Stomach (tissue), 19 donors: ENCODE data around the gene VPS18. TPM values are rescaled to one million over a fixed set of nuclear protein-coding genes. Genes with fewer than 3 reads are reported as not detected.
A peak's percentile ranks its signal among the peaks of the same experiment; 100 is the strongest.

Experiments
- DNase-seq, 2 donors: peaks; one replicate each; pipeline versions ENCODE4 v3.0.0 to v3.0.0-alpha.2; 2013 to 2019
- H3K27ac ChIP-seq, 5 donors: fragments of 200-600 bp in 4 of 5; sonication (generic) in 4 of 5; one replicate each; pipeline ENCODE4 v1.5.1; 2013 to 2019; ENCODE audit warnings: mild to moderate bottlenecking in 1 of 5, moderate library complexity in 1 of 5
- H3K27me3 ChIP-seq, 3 donors: fragments of 200-600 bp; sonication (generic); one replicate each; pipeline ENCODE4 v1.5.1; 2017 to 2019; ENCODE audit warnings: mixed run types in 1 of 3
- H3K36me3 ChIP-seq, 4 donors: fragments of 200-600 bp; sonication (generic); 1 replicate in 3 of 4; 2 replicates in 1 of 4; pipeline ENCODE4 v1.5.1; 2016 to 2019
- H3K4me1 ChIP-seq, 4 donors: fragments of 200-600 bp; sonication (generic); one replicate each; pipeline ENCODE4 v1.5.1; 2016 to 2019
- H3K4me3 ChIP-seq, 4 donors: fragments of 200-600 bp; sonication (generic) in 3 of 4; one replicate each; pipeline ENCODE4 v1.5.1; 2016 to 2019; ENCODE audit warnings: mild to moderate bottlenecking in 1 of 4
- H3K9me3 ChIP-seq, 4 donors: fragments of 200-600 bp; sonication (generic); one replicate each; pipeline ENCODE4 v1.5.1; 2016 to 2019
- EP300 ChIP-seq: sonication (generic); formaldehyde crosslinking; IDR thresholded peaks from one replicate; pipeline ENCODE4 v1.6.1; 2017; ENCODE audit warnings: antibody characterized with exemption
- POLR2A ChIP-seq, 4 donors: fragments of 450-650 bp; IDR thresholded peaks; one replicate each; pipeline ENCODE4 v1.6.1; 2016; ENCODE audit warnings: antibody characterized with exemption in 4 of 4, control low read depth in 2 of 4, mild to moderate bottlenecking in 1 of 4, moderate library complexity in 1 of 4
- POLR2AphosphoS5 ChIP-seq, 3 donors: sonication (generic); formaldehyde crosslinking; IDR thresholded peaks; one replicate each; pipeline ENCODE4 v1.6.1; 2016; ENCODE audit warnings: antibody characterized with exemption in 3 of 3
- WGBS, 5 donors: extraction: QIAGEN DNeasy Blood & Tissue Kit in 3 of 5; methylation state at CpG; one replicate each; pipeline versions ENCODE4 v1.1.5 to v1.1.7; 2013 to 2018; 5-methylcytosine and 5-hydroxymethylcytosine counted together
- intact Hi-C: fragments of 100-400 bp; cut with DNase I; formaldehyde crosslinking; loops from one replicate; pipeline ENCODE4 v1.15.1; 2023; ENCODE audit warnings: low total_unique reads
- long read RNA-seq, 10 donors: transcript quantifications; one replicate each; lab custom pipeline, GENCODE V29; 2026
- polyA plus RNA-seq, 3 donors: library from polyadenylated mRNA; stranded (reverse); fragments of 200-250 nt; gene quantifications; one replicate each; pipeline ENCODE4 v1.2.3, GENCODE V29; 2013
- total RNA-seq, 5 donors: library from RNA; depleted of rRNA; stranded (reverse); fragments of >200 nt; gene quantifications; one replicate each; pipeline versions ENCODE4 v1.1.0 to v1.2.3, GENCODE V29; 2014 to 2016
- TF ChIP-seq, protein P1 (sequence below), 7 experiments: fragments of 450-650 bp in 4 of 7; fragments of 200-600 bp in 3 of 7; sonication (generic) in 3 of 7; IDR thresholded peaks; one replicate each; pipeline ENCODE4 v1.5.1; 2016 to 2019; ENCODE audit warnings: antibody characterized with exemption in 7 of 7, control low read depth in 2 of 7, mild to moderate bottlenecking in 1 of 7
- donor health status: healthy with polysubstance abuse.
- donor health status: Bipolar disorder and iron deficiency.
- donor health status: healthy.

VPS18 gene, protein sequence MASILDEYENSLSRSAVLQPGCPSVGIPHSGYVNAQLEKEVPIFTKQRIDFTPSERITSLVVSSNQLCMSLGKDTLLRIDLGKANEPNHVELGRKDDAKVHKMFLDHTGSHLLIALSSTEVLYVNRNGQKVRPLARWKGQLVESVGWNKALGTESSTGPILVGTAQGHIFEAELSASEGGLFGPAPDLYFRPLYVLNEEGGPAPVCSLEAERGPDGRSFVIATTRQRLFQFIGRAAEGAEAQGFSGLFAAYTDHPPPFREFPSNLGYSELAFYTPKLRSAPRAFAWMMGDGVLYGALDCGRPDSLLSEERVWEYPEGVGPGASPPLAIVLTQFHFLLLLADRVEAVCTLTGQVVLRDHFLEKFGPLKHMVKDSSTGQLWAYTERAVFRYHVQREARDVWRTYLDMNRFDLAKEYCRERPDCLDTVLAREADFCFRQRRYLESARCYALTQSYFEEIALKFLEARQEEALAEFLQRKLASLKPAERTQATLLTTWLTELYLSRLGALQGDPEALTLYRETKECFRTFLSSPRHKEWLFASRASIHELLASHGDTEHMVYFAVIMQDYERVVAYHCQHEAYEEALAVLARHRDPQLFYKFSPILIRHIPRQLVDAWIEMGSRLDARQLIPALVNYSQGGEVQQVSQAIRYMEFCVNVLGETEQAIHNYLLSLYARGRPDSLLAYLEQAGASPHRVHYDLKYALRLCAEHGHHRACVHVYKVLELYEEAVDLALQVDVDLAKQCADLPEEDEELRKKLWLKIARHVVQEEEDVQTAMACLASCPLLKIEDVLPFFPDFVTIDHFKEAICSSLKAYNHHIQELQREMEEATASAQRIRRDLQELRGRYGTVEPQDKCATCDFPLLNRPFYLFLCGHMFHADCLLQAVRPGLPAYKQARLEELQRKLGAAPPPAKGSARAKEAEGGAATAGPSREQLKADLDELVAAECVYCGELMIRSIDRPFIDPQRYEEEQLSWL
- total RNA-seq (10 to 100 TPM in 4 of 5 donors, 1 to 10 TPM in 1; 1.8 to 24.2 (median 20.3) TPM), polyA plus RNA-seq (10 to 100 TPM in 1 of 3 donors, 1 to 10 TPM in 2; 5.7 to 10.8 (median 6.1) TPM)
- long read RNA-seq, donor 1, partial matches to known transcripts: 5 of 5 reads
- long read RNA-seq, donor 1, other reads (novel, unspliced or antisense): 0 of 5 reads
- long read RNA-seq, donor 2, partial matches to known transcripts: 0 of 4 reads
- long read RNA-seq, donor 2, other reads (novel, unspliced or antisense): 0 of 4 reads
- long read RNA-seq, donor 3: 0 reads
- long read RNA-seq, donor 4: 0 reads
- long read RNA-seq, donor 5, partial matches to known transcripts: 0 of 2 reads
- long read RNA-seq, donor 5, other reads (novel, unspliced or antisense): 0 of 2 reads
- long read RNA-seq, donor 6, partial matches to known transcripts: 6 of 6 reads
- long read RNA-seq, donor 6, other reads (novel, unspliced or antisense): 0 of 6 reads
- long read RNA-seq, donor 7, partial matches to known transcripts: 0 of 1 reads
- long read RNA-seq, donor 7, other reads (novel, unspliced or antisense): 0 of 1 reads
- long read RNA-seq, donor 8, partial matches to known transcripts: 0 of 1 reads
- long read RNA-seq, donor 8, other reads (novel, unspliced or antisense): 0 of 1 reads
- long read RNA-seq, donor 9, partial matches to known transcripts: 0 of 1 reads
- long read RNA-seq, donor 9, other reads (novel, unspliced or antisense): 0 of 1 reads
- long read RNA-seq, donor 10, partial matches to known transcripts: 0 of 1 reads
- long read RNA-seq, donor 10, other reads (novel, unspliced or antisense): 0 of 1 reads

DNA sequence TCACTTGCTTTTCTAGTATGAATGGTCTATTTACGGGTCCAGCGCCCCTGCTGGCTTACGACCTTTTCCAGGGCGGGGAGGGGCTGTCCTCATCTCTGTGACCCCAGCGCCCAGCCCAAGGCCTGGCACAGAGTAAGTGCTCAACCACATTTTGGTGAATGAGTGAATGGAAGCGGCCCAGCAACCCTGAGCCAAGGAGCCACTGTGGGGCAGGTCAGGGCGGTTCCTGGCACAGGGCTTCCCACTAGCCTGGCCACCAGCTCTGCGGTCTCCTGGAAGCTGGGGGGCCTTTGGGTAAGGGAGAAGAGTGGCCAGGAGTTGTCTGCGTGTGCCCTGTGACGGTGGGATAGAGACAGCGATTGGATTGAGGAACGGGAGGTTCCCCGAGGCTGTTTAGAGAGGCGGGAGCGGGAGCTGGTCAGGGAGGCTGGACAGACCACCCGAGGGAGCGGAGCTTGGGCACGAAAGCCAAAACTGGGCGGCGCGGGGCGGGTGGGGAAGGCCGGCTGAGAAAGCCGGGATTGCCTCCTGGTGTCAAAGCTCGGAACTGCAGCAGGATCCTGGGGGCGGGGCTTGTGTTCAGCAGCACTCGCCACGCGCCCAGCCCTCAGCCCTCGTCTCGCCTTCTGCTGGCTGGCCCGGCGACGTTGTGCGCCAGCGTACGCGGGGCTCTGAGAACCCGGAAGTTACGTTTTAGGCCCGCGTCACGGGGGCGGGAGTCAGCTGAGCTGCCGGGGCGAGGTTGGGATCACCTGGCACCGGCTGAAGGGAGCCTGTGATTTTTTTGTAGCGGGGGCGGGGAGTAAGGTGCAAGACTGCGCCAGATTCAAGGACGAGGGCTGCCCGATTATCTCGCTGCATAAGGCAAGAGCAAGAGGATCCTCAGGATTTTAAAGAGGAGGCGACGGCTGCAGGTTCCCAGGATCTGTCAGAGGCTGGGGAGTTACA is at the start of gene VPS18:
TSS of gene VPS18 (plus strand) at position 718 of the 948 bp plus-strand sequence. CDS start 319 bp downstream, outside the sequence.
- WGBS, 5 donors: 3 to 5% (median 4%) methylated on average over 38 to 55 of the region's 55 CpGs
- DNase-seq: peak; percentile 100
- Histone ChIP-seq H3K27me3 (no peaks in the 10 kb centered on the region), H3K9me3 (no peaks in the 10 kb centered on the region), H3K4me1 (peaks cover 15 to 46% (median 19%) of the 10 kb centered on the region in 4 donors), H3K4me3 (peak within 1 kb of the TSS; percentile 58 to 74 (median 66)), H3K27ac (peak within 1 kb of the TSS; percentile 86 to 96 (median 90)), H3K36me3 (peaks cover 7 to 33% (median 32%) of the 10 kb centered on the region in 4 donors)
- TF ChIP-seq EP300 (no peak), POLR2AphosphoS5 (IDR thresholded peaks at IDR 0.05) (peak; percentile 91 to 97 (median 97)), POLR2A (IDR thresholded peaks at IDR 0.05) (peak in 2 of 4 donors; percentile 49 to 80)
- TF ChIP-seq, protein P1, sequence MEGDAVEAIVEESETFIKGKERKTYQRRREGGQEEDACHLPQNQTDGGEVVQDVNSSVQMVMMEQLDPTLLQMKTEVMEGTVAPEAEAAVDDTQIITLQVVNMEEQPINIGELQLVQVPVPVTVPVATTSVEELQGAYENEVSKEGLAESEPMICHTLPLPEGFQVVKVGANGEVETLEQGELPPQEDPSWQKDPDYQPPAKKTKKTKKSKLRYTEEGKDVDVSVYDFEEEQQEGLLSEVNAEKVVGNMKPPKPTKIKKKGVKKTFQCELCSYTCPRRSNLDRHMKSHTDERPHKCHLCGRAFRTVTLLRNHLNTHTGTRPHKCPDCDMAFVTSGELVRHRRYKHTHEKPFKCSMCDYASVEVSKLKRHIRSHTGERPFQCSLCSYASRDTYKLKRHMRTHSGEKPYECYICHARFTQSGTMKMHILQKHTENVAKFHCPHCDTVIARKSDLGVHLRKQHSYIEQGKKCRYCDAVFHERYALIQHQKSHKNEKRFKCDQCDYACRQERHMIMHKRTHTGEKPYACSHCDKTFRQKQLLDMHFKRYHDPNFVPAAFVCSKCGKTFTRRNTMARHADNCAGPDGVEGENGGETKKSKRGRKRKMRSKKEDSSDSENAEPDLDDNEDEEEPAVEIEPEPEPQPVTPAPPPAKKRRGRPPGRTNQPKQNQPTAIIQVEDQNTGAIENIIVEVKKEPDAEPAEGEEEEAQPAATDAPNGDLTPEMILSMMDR (IDR thresholded peaks at IDR 0.05): peak in 6 of 7 experiments; percentile 97 to 100 (median 99)
- intact Hi-C loops: no loop called here

DNA sequence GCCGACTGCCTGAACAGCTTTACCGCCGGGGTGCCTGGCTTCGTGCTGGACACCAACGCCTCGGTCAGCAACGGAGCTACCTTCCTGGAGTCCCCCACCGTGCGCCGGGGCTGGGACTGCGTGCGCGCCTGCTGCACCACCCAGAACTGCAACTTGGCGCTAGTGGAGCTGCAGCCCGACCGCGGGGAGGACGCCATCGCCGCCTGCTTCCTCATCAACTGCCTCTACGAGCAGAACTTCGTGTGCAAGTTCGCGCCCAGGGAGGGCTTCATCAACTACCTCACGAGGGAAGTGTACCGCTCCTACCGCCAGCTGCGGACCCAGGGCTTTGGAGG is 49.6 kb upstream of the VPS18 start:
- Histone ChIP-seq H3K4me1 (peaks cover 26 to 57% (median 42%) of the 10 kb centered on the region in 4 donors), H3K9me3 (no peaks in the 10 kb centered on the region), H3K27ac (peak overlapping the region; percentile 88 to 94 (median 92)), H3K4me3 (peak overlapping the region; percentile 61 to 78 (median 64)), H3K36me3 (peaks cover 0 to 4% (median 0%) of the 10 kb centered on the region in 4 donors), H3K27me3 (peaks cover 0 to 44% (median 3%) of the 10 kb centered on the region in 3 donors)
- 1 to 5% (median 1%) methylated on average over 8 to 28 of the region's 28 CpGs for WGBS, 5 donors
- intact Hi-C loops: no loop called here
- no peak for TF ChIP-seq POLR2AphosphoS5 (IDR thresholded peaks at IDR 0.05)
- TF ChIP-seq, protein P1 (IDR thresholded peaks at IDR 0.05): no peak
- no peak for TF ChIP-seq EP300
- no peak for TF ChIP-seq POLR2A (IDR thresholded peaks at IDR 0.05)
- peak; percentile 51 to 80 for DNase-seq

DNA sequence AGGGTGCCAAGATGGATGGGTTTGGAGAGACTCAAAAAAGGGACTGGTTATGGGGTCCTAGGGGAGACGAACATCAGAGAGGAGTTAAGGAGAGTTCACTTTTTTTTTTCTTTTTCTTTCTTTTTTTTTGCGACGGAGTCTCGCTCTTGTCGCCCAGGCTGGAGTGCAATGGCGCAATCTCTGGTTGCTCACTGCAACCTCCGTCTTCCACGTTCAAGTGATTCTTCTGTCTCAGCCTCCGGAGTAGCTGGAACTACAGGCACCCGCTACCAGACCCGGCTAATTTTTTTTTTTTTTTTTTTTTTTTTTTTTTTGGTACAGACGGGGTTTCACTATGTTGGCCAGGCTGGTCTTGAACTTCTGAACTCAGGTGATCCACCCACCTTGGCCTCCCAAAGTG is 49.2 kb upstream of the VPS18 start:
- H3K36me3 ChIP-seq: peaks cover 0 to 8% (median under 1%) of the 10 kb centered on the region in 4 donors
- peaks cover 0 to 44% (median 3%) of the 10 kb centered on the region in 3 donors for H3K27me3 ChIP-seq
- H3K4me3 ChIP-seq: peak overlapping the region; percentile 61 to 78 (median 64)
- TF ChIP-seq, protein P1 (IDR thresholded peaks at IDR 0.05): no peak
- no peak for TF ChIP-seq POLR2A (IDR thresholded peaks at IDR 0.05)
- peak overlapping the region; percentile 88 to 94 (median 92) for H3K27ac ChIP-seq
- H3K4me1 ChIP-seq: peaks cover 26 to 57% (median 42%) of the 10 kb centered on the region in 4 donors
- intact Hi-C loops: no loop called here
- 27 to 32% (median 29%) methylated on average over 9 to 12 of the region's 12 CpGs for WGBS, 5 donors
- no peaks in the 10 kb centered on the region for H3K9me3 ChIP-seq
- no peak for DNase-seq
